Type B pancreatic cell (in vitro differentiated cells): ENCODE results near the gene DNAI4. TPM values are rescaled to one million over a fixed set of nuclear protein-coding genes. Genes with fewer than 3 reads are reported as not detected.
"Not testable (repeated sequence)": the region's sequence is repeated elsewhere in the genome, so short reads cannot be mapped to it uniquely, and the experiment has no call there.

Experiments used
- DNase-seq: peaks from one replicate; pipeline ENCODE4 v3.0.0; 2021; ENCODE audit warnings: mixed read lengths; ENCODE audit not compliant: unreplicated experiment; ENCODE audit errors: extremely low spot score
- H3K27ac Mint-ChIP-seq: 2 replicates; pipeline ENCODE4 v1.8.0; 2021; ENCODE audit warnings: mild to moderate bottlenecking, mixed read lengths
- H3K27me3 Mint-ChIP-seq: 2 replicates; pipeline ENCODE4 v1.8.0; 2021; ENCODE audit warnings: mixed read lengths
- H3K36me3 Mint-ChIP-seq: 2 replicates; pipeline ENCODE4 v1.8.0; 2021; ENCODE audit warnings: mixed read lengths
- H3K4me1 Mint-ChIP-seq: one replicate; pipeline ENCODE4 v1.8.0; 2021; ENCODE audit warnings: mixed read lengths; ENCODE audit not compliant: unreplicated experiment
- H3K4me3 Mint-ChIP-seq: 2 replicates; pipeline ENCODE4 v1.8.0; 2021; ENCODE audit warnings: mild to moderate bottlenecking, mixed read lengths
- H3K9me3 Mint-ChIP-seq: 2 replicates; pipeline ENCODE4 v1.8.0; 2021; ENCODE audit warnings: mixed read lengths
- total RNA-seq: library from RNA; stranded (reverse); gene quantifications from 2 replicates; pipeline ENCODE4 v1.2.1, GENCODE V29; 2021; ENCODE audit warnings: low replicate concordance
- TF ChIP-seq, protein P1 (sequence below): fragments of 200-600 bp; sonication (generic); conservative IDR thresholded peaks from 2 replicates; pipeline ENCODE4 v1.5.0; 2021; ENCODE audit warnings: antibody characterized with exemption, mild to moderate bottlenecking

Gene DNAI4
- total RNA-seq, 1 donor from 2014 or later = 20.1 TPM

- Mint-ChIP-seq H3K27me3 (no peaks in the 10 kb centered on the region), H3K36me3 (no peaks in the 10 kb centered on the region), H3K4me1 (no peaks in the 10 kb centered on the region), H3K9me3 (no peaks in the 10 kb centered on the region), H3K27ac (no peak overlapping the region), H3K4me3 (no peak overlapping the region)
- TF ChIP-seq, protein P1, sequence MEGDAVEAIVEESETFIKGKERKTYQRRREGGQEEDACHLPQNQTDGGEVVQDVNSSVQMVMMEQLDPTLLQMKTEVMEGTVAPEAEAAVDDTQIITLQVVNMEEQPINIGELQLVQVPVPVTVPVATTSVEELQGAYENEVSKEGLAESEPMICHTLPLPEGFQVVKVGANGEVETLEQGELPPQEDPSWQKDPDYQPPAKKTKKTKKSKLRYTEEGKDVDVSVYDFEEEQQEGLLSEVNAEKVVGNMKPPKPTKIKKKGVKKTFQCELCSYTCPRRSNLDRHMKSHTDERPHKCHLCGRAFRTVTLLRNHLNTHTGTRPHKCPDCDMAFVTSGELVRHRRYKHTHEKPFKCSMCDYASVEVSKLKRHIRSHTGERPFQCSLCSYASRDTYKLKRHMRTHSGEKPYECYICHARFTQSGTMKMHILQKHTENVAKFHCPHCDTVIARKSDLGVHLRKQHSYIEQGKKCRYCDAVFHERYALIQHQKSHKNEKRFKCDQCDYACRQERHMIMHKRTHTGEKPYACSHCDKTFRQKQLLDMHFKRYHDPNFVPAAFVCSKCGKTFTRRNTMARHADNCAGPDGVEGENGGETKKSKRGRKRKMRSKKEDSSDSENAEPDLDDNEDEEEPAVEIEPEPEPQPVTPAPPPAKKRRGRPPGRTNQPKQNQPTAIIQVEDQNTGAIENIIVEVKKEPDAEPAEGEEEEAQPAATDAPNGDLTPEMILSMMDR = no peak
- no peak for DNase-seq
These were observed 132.7 kb downstream of the DNAI4 start for GRCh38 chr1:66791621-66792610.

- Mint-ChIP-seq H3K36me3 (no peaks in the 10 kb centered on the region), H3K27me3 (no peaks in the 10 kb centered on the region), H3K4me1 (no peaks in the 10 kb centered on the region), H3K4me3 (no peak overlapping the region), H3K27ac (no peak overlapping the region), H3K9me3 (no peaks in the 10 kb centered on the region)
- no peak for DNase-seq
- TF ChIP-seq, protein P1 = no peak
These were observed 136.3 kb downstream of the DNAI4 start for GRCh38 chr1:66788231-66788939.

GRCh38 chr1:66787641-66788040, 137.0 kb downstream of the DNAI4 start:
- DNase-seq = no peak
- no peaks in the 10 kb centered on the region for H3K4me1 Mint-ChIP-seq
- TF ChIP-seq, protein P1 = no peak
- no peak overlapping the region for H3K4me3 Mint-ChIP-seq
- H3K27me3 Mint-ChIP-seq = no peaks in the 10 kb centered on the region
- H3K9me3 Mint-ChIP-seq = no peaks in the 10 kb centered on the region
- H3K36me3 Mint-ChIP-seq = no peaks in the 10 kb centered on the region
- H3K27ac Mint-ChIP-seq = no peak overlapping the region

- not testable (repeated sequence) for H3K36me3 Mint-ChIP-seq, H3K4me1 Mint-ChIP-seq, DNase-seq, H3K4me3 Mint-ChIP-seq, H3K9me3 Mint-ChIP-seq, H3K27ac Mint-ChIP-seq, H3K27me3 Mint-ChIP-seq
These were observed 138.9 kb downstream of the DNAI4 start for GRCh38 chr1:66785800-66786199.

- peaks cover 11% of the 10 kb centered on the region for H3K27me3 Mint-ChIP-seq
- H3K4me3 Mint-ChIP-seq = no peak overlapping the region
- peaks cover 4% of the 10 kb centered on the region for H3K4me1 Mint-ChIP-seq
- no peak for DNase-seq
- H3K9me3 Mint-ChIP-seq = no peaks in the 10 kb centered on the region
- H3K27ac Mint-ChIP-seq = no peak overlapping the region
- H3K36me3 Mint-ChIP-seq = no peaks in the 10 kb centered on the region
- TF ChIP-seq, protein P1 = no peak
These were observed 145.1 kb downstream of the DNAI4 start for GRCh38 chr1:66779475-66780078.
